Stimulated activated CD4-positive, alpha-beta T cell treated with anti-CD3 and anti-CD28 coated beads, TNF-alpha, amount 100 ng/mL, for 1 hour (primary cell): ENCODE results near the gene CCDC33.

Experiments used
- DNase-seq, 3 donors: peaks; one replicate each; pipeline ENCODE4 v3.0.0-alpha.2; 2020; ENCODE audit warnings: low read depth in 3 of 3, low spot score in 1 of 3

Gene CCDC33

GRCh38 chr15:74228723-74229081, 7.4 kb upstream of the CCDC33 start:
- no peak for DNase-seq

GRCh38 chr15:74229686-74230085, 6.4 kb upstream of the CCDC33 start:
- no peak for DNase-seq

DNA sequence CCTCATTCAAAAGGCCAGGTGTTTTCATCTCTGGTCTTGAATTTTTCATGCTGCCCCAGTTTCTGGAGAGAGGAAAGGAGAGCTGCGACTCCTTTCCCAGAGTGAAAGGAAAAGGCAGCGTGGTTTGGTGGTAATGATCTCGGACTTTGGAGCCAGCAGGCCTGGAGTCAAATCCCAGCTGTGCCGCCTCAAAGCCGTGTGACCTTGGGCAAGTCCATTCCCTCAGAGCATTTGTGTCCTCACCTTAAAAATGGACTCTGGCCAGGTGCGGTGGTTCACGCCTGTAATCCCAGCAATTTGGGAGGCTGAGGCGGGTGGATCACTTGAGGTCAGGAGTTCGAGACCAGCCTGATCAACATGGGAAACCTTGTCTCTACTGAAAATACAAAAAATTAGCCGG, 4.7 kb upstream of the CCDC33 start:
- no peak for DNase-seq

DNA sequence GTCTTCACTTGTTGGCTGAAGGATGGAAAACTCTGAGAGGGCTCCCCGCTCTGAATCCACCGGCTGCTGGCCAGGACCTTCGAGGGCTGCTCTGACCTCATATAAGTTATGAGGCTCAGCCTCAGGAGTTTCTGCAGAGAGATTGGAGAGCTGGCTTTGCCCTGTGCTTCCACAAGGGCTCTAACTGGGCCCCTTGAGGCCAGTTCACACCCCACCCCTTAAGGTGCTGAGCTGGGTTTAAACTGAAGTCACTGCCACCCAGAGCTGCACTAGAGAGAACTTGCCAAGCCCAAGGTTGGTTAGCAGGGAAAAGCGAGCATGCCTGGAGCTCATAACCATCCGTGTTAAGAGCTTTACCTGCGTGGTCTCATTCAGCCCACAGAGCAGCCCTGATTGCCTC, 2.8 kb upstream of the CCDC33 start:
- DNase-seq: no peak

DNA sequence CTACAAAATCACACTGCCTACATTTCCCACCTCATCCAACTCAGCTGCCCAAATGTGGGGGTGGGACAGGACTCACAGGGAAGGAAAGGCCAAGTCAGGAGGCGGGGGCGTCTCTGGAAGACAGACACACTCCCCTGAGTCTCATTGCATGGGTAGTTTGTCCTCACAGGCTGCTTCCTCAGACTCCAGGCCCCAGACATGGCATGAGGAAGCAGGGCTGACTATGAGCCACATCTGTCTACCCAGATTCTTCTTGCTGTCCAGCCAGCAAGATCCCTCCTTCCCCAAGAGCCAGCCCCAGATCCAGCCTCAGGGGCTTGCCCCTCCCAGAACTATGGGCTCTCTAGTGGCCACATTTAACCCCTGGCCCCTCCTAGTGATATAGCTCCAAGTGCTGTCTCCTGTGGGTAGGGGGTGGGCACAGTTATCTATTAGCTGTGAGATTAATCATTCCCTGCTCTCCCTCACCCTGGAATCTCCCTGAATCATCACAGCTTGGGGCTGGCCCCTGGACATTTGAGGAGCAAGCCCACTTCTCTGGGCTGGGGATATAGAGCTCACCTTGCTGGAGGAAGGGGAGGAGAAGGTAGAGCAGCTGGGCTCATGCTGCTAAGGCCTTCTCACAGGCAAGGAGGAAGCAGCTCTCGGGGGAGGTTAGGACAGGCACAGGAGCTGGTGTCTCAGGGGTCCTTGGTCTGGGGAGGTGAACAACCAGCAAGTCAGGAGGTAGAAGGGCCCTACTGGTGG, 2.1 kb upstream of the CCDC33 start:
- DNase-seq: no peak

GRCh38 chr15:74234598-74234875, 1.6 kb upstream of the CCDC33 start:
- DNase-seq: no peak

DNA sequence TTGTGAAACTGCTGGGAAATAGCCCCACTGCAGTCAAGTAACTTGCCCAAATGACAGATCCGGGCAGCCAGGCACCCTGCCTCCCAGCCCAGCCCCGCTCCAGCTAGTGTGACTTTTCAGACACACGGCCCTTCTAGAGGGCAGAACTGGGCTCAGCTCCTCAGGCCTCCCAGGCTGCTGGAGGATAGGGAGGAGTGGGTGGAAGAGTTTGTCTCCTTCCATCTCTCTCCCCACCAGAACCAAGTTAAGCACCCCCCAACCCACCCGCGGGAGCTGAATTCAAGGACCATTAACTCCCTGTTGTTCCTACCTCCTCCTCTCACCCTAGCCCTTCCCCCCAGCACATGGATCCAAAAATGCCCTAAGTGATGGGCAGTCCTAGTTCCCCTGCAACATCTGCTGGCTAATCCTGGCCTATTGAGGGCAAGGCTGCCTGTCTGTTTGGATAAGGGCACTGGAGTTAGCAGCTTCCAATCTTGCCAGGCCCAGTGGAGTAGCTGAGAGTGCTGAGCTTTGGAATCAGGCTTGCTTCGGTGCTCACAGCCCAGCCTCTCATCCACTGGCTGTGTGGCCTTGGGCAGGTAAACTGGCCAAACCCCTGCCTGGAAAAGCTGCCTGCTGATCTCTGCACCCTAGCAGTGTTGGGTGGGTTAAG, 3.1 kb downstream of the CCDC33 start:
- DNase-seq: no peak

- no peak for DNase-seq
These were observed 4.0 kb downstream of the CCDC33 start for GRCh38 chr15:74240002-74240568.

- no peak for DNase-seq
These were observed 4.9 kb downstream of the CCDC33 start for GRCh38 chr15:74240897-74241614.

GRCh38 chr15:74242441-74243185, 6.5 kb downstream of the CCDC33 start:
- DNase-seq: no peak

DNA sequence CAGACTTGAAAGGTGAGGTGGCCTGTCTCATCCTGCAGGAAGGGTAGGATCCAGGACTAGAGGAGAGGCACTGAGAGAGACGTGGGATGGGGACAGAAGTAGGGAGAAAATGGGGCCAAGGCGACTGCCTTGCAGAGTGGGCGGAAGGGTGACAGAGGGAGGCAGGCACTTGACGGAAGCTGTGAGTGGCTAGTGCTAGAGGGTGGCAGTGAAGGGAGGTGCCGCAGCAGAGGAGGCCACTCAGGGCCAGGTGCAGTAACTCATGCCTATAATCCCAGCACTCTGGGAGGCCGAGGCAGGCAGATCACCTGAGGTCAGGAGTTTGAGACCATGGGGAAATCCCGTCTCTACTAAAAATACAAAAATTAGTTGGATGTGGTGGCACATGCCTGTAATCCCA, 7.3 kb downstream of the CCDC33 start:
- DNase-seq: no peak

GRCh38 chr15:74244822-74245341, 8.8 kb downstream of the CCDC33 start:
- DNase-seq: no peak

DNA sequence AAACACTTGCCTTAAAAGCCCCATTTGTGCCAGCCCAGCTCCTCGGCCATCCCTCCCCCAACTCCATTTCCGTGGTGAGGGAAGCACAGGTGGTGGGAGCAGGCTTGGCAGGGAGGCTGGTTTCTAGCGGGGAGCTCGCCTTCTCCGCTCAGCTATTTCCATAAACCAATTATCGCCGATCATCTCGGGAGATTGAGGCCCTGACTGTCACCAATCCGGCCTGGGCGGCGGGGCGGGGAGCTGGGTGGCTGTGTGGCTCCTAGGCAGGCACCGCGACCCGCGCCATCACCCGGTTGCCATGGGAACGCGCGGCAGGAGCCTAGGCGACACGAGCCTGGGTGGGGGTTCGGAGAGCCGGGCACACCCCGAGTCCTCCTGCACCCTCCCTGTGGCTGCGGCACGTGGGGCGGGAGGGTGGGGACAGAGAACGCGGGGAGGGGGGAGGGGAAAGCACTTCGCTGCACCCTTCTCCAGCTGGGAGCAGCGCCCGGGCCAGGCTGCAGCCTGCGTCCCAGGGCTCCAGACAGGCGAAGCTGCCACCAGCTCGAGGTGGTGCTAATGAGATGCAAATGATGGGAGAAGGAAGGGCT, 9.3 kb downstream of the CCDC33 start:
- no peak for DNase-seq

- no peak for DNase-seq
These were observed 14.1 kb downstream of the CCDC33 start for GRCh38 chr15:74250266-74250665.

DNA sequence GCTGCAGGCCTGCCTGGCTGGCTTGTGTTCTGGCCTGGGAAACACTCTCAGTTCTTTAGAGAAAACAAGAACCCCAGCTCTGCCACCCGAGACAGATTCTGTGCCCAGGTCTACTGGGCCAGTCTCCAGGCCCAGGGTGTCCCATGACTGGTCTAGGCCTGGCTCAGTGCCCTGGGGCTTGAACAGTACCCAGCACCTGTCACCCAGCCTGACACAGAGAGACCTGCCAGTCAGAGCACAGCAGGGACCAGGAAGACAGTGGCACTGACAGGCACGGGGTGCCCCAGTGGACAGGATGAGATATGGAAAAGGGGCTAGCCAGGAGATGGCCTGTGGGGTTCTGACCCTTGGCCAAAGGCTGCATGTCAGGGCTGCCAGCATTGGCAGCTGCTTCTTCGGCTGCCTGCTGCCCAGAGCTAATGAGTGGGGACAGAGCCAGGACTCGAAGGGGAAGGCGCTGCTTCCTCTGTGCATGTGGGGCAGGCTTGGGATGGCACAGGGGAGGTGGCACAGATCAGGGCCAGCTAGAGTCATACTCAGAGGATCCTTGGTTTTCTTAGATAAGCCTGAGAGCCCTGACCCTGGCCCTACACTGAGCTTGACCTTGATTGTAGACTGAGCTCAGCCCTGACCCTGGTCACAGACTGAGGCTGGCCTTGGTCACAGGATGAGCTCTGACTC, 15.1 kb downstream of the CCDC33 start:
- DNase-seq: no peak

- DNase-seq: no peak
These were observed 16.2 kb downstream of the CCDC33 start for GRCh38 chr15:74252291-74252690.

DNA sequence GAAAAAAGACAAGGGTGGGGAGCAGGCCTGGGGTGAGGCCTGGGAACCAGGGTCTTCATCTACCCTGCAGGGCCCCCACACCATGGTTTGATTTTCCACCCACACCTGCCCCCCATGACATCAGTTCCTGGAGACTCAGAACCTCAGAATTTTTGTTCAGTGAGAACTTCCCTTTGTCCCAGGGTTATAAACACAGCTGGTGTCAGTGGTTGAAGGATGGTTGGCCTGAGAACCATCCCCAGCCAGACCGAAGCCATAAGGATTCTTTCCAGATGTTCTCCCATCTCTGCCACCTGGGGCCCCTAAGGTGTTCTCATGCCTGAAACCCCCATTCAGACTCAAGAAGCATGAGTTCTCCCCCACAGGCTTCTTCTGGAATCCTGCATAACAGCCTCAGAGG, 16.6 kb downstream of the CCDC33 start:
- no peak for DNase-seq

DNA sequence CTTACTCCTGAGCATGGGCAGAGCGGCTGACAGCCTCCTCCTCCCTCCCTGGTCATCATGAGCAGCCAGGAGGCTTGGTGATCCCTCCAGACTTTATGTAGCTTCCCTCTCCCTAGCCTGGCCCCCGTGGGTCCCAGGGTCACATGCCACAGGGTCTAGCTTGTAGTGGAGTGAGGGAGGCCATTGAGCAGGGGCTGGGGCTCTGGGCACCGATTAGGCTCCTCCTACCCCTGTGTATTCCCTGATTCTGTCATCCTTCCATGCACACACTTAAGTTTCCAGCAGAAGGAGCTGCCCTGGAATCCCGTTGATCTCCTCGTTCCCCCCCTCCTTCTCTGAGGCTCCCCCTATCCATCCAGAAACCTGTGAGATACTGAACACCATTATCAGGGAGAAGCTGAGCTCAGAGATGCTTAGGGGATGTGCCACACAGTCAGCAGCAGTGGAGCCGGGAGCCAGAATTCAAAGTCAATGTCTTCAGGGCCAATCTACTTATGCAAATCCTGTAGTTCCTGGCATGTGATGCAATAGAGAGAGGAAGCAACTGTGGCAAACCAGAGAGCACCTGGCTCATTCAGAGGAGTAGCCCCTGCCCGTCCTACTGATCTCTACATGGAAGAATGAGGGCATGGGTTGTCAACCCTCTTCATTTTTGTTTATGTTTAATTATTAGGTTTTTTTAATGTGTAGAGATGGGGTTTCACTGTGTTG, 17.2 kb downstream of the CCDC33 start:
- DNase-seq: no peak

DNA sequence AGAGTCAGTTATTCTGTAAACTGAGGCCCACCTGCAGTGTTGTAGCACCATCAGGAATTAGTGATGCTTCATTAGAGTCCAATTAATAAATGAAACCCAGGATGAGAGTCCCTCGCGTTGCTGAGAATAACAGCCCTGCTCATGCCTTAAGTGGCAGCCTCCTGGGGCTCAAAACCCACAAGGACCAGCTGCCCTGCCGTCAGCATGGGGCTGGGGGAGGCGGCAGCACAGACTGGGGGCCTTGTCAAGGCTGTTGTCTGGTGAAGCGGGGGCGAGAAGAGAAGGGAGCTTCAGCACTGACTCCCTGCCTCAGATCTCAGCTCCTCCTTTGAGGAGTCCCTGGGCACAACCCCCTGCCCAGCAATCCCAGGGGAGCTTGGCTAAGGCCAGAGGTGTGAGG, 21.0 kb downstream of the CCDC33 start:
- no peak for DNase-seq

- no peak for DNase-seq
These were observed 21.5 kb downstream of the CCDC33 start for GRCh38 chr15:74257623-74258022.
